Endometrium (tissue), 2 donors: ENCODE results near the gene ZNF407.

Experiments used
- FAIRE-seq: peaks from 2 replicates; lab custom pipeline; 2012; peaks lifted over from hg19 to GRCh38; lab: Jason Lieb, UNC
- donor health status: control.
- donor health status: control.

ZNF407 gene

DNA sequence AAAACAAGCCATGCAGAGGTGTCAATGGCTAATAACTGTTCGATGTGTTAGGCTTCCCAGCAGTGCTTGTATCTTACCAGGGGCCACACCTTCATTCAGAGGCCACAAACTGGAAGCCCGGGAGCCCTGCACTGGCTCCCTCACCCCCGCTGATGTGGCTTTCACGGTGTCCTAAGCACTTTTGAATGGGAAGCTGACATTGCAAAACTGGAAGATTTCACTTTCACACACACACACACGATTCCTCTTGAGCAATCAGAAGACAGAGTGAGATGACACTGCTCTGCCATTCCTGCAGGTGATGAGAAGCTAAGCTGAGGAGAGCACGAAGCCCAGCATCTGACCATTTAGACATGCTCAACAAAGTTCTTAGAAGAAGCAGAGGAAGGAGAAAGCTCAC lies 8.6 kb upstream of the ZNF407 start:
- FAIRE-seq: no peak

DNA sequence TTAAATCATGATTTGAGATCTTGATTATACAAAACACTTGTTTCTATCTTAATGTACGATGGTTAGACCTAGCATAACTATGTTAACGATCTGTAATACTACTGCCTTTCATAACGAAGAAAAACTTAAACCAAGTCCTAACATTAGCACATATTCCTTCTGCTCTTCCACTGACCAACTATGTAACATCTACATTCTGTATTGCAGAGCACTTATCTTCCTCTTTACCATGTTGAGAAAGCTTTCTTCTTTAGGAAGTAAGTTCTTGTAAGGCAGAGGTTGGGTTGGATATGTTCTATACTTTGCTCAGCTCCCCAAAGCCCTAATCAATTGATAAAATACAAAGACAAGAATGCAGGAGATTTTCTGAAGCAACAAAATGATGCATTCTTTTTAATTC lies 7.9 kb upstream of the ZNF407 start:
- no peak for FAIRE-seq

DNA sequence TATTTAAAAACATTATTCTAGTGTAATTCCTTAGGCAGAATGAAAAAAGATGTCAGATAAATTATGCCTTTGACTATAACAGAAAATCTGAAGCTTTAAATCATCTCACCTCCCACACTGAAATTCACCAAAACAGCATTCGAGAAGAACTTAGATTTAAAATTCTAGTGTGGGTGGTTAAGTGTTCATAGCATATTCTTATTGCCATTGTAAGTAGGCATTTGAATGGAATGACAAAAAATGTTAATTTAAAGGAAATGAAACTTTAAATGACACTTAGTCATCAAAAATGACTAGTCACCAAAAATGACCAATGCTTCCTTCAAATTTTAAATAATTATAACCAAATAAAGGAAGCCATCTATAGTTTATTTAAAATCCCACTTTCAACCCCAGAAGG lies 7.0 kb upstream of the ZNF407 start:
- FAIRE-seq: no peak

DNA sequence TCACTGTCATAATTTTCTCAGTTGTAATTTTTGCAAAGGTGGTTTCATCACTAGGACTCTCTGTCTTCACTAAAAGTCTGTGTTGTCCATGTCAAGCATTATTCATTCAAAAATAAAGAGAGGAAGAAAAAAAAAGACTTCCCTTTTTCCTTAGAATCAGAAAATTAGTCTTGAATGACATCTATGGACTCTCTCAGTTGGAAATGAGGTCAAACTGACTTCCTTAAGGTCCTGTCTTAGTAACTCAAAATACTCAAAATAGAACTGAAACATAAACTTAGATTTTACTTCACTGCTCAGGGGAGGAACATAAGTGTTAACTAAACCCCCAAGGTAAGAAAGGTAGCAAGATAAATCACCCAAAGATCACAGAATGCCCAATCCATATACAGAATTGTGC lies 2.2 kb upstream of the ZNF407 start:
- no peak for FAIRE-seq

DNA sequence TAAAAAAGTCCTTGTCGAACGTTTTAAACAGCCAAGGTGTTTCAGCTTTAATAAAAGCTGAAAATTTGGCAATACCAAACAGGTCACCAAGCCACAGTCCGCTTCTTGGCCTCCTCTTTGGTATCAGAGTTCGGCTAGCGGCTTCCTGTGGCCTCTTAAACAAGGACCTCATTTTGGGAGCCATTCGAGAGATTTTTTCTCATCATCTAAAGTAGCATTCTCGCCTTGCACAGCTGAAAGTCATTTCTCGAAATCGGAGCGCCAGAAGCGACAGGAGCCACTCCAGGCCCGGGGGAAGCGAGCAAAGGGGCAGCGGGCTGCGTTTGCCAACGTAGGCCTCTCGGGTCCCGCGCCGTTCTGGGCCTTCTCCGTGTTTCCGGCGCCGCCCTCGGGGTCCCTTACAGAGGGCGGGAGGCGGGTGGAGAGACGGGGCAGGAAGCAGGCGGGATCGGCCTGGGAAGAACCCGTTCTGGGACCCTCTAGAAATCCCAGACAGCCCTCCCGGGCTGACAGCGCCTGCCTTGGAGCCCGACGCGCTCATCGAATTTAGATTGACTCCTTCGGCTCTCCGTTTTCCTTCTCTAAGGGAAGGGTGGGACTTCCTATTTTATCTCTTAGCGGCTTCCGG lies 522 bp upstream of the ZNF407 start:
- FAIRE-seq: no peak

DNA sequence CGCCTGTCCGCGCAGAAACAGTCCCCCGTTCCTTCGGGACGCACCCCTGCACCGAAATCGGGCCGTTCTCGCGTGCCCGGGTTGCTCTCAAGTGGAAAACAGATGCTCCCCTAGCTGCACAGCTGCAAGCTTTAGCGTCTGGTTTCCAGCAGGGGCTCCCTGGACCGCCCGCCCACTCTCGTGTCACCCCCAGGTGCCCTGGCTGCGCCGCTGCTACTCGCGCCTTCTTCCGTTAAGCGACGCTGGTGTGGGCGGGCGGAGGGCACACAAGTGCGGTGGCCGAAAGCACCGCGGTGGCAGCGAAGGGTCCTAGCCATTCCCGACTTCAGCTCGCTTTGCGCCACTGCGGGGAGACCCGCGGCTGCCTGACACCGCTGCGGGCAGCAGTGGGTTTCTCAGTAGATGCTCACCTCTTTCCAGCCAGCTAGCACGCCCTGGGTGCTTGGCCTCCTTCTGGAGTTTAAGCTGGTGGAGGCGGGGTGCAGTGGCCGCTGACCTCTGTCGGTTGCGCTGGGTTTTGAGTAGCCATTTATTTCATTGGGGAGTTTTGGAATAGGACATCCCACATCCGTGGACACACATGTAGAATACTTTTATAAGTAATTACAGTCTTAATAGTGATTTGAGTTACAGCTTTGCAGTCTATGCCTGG lies 806 bp downstream of the ZNF407 start:
- FAIRE-seq: no peak

DNA sequence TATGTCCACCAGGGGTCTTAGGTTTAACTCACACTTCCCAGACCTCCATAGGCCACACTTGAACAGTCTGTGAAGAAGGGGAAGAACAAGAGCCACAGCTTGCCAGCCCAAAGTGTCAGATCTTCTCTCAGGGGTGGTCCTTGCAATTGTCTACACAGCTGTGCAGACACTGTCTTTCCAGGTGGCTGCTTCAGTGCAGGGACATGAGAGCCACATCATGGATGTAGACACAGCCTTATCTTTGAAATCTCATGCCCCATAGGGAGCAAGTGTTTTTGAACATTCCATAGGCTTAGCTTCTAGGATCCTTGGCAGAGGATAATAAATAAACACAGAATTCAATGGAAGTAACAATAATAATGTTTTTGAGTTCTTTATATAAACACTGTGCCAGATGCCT lies 6.7 kb downstream of the ZNF407 start:
- FAIRE-seq: no peak

DNA sequence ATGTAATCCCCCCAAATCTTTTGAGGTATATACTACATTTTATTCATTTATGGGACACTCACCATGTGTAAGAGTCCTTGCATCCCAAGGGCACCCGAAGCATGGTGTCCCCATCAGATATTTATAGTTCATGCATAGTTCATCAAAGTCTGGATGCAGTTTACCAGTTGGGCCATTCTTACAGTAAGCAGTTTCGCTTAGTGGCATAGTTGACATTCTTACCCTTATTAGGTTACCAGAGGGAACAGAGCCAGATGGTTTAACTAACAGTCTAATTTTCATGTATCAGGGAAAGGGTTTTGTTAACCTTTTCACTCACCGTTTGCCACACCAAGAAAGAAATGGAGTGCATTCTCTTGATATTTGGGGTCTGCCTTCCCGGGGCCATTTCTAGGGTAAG lies 7.1 kb downstream of the ZNF407 start:
- no peak for FAIRE-seq

DNA sequence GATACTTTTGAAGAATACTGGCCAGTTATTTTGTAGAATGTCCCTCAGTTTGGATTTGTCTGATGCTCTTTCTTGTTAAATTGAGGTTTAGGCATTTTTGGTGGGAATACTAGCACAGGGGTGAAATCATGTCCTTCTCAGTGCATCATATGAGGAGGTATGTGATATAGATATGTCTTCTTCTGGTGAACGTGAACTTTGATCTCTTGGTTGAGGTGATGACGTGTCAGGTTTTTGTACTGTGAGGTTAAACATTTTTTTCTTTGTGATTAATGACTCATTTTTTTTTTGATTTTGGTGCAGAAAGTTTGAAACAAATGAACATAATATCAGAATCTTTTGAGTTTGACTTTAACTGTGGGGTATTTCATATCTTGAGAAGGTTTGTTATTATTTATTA lies 11.0 kb downstream of the ZNF407 start:
- no peak for FAIRE-seq

DNA sequence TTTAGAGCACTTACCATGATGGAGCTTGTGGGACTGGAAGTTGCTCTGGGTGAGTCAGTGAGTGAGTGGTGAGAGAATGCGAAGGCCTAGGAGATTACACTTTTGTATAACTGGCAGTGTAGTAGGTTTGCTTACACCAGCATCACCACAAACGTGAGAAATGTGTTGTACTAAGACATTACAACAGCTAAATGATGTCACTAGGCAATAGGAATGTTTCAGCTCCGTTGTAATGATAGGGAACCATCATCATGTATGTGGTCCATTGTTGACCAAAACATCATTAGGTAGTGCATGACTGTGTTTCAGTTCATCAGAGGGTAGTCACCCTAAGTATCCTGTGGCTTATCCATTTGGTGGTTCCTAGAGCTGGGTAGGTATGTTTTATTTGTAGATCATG lies 11.9 kb downstream of the ZNF407 start:
- no peak for FAIRE-seq

DNA sequence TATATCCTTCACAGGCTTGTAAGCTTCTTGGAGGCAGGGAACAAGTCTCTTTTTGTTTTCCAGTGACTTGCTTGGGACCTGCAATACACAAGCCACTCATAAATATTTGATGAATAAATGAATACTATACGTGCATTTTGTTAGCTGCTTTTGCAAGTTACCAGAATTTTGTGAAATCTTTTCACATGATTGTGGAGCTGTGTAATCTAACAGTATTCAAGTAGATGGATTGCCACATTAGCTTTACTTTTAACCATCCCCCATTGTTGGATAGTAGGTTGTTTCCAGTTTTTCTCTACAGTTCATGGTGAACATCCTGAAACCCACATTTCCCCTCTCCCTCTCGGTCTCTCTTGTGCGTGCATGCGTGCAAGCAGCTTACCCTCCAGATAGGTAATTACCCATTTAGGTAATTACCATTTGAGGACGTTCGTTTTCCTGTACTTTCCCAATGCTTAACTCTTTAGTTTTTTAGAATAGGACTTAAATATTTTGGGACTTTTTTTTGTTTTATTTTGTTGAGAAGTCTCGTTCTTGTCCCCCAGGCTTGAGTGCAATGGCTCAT lies 12.5 kb downstream of the ZNF407 start:
- FAIRE-seq: no peak

DNA sequence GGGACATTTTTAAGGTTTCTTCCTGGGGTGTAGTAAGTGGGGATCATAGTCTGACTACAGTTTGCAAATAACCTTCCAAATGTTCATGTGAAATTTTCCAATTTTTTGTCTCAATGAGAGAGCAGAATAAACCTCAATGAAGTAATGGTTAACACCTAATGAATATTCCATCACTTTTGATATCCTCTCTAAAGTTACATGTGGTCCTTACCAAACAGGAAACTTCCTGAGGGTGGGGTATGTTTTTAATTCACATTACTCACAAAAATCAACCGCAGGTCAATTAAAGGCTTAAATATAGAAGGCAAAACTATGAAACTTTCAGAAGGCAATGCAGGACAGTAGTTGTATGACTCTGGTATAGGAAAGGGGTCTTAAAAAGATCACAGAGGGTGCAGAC lies 13.2 kb downstream of the ZNF407 start:
- no peak for FAIRE-seq

DNA sequence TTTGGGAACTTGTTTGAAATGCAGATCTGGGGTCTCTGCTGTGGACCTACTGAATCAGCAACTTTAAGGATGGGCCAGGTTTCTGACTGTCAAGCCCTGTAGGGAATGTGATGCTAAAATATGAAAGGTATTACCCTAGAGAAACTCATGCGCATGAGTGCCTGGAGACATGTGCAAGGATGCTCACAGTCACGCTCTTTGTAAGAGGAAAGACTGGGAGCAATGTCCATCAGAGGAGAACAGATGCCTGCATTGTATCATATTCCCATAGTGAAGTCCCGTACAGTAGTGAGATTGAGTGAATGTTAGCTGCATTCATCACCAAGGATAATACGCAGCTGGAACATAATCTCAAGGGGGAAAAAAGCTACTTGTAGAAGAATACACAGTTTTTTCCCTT lies 14.1 kb downstream of the ZNF407 start:
- FAIRE-seq: no peak

DNA sequence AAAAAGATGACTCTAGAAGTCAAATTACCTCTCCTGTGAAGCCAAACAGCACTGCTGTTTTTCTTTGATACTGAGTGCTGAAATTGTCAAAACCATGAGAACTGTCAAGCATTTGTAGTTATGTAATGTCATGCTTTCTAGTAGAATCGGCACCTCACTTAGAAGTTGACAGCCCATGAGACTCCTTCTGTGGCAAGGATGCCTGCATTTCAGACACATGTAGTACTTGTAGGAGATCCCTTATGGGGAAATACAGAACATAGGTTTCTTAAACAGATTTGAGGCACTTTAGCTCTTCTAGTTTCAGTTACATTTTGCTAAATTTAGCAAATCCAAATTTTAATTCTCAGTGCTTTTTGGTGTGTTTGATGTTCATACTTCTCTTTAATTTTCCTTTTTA lies 15.7 kb downstream of the ZNF407 start:
- FAIRE-seq: no peak

DNA sequence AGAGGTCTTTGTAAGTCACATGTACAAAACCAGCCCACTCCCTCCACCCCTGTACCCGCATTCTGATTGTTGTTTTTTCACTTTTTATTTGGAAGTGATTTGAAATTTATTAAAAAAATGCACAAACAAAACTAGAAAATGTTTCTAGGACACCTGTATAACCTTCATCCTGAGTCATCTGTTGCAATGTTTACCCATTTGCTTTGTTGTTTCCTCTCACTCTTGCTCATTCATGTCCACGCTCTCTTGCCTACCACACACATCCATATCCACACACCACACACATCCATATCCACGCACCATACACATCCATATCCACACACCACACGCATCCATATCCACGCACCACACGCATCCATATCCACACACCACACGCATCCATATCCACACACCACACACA lies 18.8 kb downstream of the ZNF407 start:
- FAIRE-seq: no peak

DNA sequence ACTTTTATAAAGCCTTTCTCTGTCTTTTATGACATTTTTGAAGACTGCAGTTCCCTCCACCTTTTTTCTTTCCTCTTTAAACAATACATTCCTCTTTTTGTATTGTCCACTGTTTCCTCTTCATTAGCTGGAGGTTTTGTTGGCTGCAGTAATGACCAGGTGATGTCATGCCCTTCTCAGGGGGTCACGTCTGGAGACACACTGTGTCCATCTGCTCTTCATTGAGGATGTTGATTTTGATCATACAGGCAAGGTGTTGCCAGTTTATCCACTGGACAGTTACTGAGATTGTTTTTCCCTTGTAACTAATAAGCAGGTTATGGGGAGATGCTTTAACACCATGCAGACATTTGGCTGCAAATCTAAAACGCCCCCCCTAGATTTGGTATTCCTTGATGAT lies 19.8 kb downstream of the ZNF407 start:
- FAIRE-seq: no peak

DNA sequence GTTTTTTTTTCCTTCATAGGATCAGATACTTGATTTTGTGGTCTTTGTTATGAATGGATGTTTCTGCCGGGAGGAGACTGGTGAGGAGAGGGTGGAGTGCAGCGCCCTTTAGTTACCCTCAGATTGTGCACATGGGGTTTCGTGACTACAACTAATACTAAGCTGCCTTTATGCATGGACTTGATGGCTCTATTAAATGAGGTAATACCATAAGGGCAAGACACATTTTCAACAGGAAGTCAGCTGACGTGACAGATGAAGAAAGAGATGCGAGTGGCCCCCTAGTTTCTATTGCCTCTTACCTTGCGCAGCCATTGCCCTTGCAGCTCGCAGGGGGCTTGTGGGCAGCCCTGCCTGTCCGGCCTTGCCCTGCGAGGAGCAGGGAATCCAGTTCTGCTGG lies 24.4 kb downstream of the ZNF407 start:
- FAIRE-seq: no peak

DNA sequence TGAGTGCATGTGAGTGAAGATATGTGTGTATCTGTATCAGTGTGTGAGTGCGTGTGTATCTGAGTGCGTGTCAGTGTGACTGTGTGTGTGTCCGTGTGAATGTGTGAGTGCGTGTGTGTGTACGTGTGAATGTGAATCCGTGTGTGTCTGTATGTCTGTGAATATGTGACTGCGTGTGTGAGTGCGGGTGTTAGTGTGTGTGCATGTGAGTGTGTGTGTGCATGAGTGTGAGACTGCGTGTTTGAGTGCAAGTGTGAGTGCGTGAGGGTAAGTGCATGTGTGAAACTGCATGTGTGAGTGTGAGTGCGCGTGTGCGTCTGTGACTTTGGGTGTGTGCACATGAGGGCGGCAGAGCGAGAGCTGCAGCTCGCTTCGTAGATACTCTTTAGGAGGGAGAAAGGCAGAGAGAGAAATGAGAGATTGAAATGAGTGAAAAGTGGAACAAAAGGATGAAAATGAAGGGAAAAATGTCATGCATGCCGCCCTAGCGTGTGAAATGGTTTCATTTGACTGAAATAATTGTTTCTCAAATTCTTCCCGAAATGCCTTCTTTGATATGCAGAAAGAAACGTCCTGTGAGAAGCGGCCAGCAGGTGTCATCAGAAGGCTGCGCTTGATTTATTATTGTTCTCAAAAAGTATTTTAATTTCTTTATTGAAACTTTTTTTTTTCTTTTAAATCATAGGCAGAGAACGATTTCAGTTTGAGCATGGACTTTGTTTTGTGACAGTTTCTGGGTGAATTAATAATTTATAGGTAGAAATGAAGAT lies 25.6 kb downstream of the ZNF407 start:
- FAIRE-seq: no peak

DNA sequence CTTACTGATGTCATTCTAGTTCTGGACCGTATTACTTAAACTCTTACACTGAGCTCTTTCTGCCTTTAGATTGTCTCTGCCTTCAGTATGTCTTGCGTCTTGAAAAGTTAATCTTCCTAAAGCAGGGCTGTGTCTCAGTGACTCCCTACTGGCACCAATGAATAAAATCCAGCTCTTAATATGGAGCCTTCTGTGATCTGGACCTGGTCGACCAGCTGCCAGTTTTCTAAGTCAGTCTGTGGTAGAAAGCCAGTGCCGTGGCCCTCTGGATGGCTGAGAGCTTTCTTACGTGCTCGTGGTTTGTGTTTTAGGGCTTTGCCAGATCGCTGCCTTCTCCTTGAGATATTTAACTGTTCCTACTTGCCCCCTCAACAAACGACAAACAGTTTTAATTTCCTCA lies 26.8 kb downstream of the ZNF407 start:
- FAIRE-seq: no peak

DNA sequence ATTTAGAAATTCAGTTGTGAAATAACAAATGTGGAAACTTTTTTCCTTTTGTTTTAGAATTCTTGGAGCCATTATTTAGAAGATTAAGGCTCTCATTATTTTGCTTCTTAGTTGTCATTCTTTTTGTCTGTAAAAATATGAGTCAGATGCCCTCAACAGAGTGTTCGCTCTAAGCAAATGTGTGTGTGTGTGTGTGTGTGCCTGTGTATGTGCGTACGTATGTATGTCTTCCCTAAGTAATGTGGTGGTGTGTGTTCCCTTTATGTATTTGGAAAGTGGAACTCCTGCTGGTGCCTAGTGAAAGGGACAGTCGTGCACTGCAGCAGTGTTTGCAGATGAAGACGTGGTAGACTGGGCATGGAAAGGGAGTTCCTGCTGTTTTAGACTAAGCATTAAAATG lies 27.5 kb downstream of the ZNF407 start:
- FAIRE-seq: no peak

DNA sequence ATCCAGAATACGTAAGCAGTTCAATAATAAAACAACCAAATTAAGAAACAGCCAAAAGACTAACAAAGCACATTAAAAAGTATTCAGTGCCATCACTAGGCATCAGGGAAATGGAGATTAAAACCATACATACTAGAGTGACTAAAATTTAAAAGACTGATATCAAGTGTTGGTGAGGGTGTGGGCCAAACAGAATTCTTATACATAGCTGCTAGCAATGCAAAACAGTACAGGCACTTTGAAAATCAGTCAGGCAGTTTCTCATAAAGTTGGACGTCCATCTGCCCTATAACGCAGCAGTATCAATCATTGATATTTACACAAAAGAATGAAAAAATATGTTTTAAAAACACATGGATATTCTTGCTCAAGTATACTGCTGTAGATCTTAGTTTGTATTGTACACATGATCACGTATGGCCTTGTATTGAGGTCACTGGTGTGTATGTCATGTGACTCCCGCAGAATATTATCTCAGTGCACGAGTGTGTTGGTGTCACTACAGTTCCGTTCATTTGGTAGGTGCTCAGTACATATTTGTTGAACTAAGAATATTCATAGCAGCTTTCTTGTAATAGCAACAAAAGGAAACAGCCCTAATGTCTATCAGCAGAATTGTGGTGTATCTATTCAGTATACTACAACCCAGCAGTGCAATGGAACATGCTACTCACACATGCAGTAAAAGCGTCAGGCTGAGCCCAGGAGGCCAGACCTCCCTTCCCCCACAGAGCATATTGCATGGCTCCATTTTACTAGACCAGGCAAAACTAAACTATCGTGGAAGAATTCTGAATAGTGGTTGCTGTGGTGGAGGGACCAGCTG lies 28.6 kb downstream of the ZNF407 start:
- no peak for FAIRE-seq

DNA sequence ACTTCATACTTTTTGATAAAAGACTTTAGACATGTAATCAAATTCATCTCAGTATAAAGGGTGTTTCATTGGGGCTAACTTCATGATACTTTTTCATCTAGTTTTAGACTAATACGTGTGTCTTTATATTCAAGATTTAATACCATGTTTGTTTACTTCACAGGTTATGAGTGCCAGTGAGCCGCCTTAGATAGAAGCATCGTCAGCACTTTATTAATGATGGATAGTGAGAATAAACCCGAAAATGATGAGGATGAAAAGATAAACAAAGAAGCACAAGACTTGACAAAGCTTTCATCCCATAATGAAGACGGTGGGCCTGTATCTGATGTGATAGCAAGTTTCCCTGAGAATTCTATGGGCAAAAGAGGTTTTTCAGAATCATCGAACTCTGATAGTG lies 33.1 kb downstream of the ZNF407 start:
- FAIRE-seq: no peak

DNA sequence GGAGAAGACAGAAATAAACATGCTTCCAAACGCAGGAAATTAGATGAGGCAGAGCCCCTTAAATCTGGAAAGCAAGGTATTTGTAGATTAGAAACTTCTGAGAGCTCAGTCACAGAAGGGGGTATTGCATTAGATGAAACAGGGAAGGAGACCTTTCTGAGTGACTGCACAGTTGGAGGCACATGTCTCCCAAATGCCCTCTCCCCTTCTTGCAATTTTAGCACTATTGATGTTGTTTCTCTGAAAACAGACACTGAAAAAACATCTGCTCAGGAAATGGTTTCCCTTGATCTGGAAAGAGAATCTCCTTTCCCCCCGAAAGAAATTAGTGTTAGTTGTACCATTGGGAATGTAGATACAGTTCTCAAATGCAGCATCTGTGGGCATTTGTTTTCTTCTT lies 33.5 kb downstream of the ZNF407 start:
- no peak for FAIRE-seq
